Measurements from ENCODE around the gene TCF15.

- no peak for TF ChIP-seq CTCF (IDR thresholded peaks at IDR 0.05; ENCODE audit: insufficient read depth, low read length, poor library complexity, severe bottlenecking)
- no peak for TF ChIP-seq EZH2phosphoT487 (conservative IDR thresholded peaks at IDR 0.05; ENCODE audit: low read length)
These were observed 36.2 kb upstream of the TCF15 start for GRCh38 chr20:646107-646867.

Measured in SU-DHL-6 (cell line).